ENCODE results near the gene ARID3B. TPM values are rescaled to one million over a fixed set of nuclear protein-coding genes. Genes with fewer than 3 reads are reported as not detected.

The ARID3B gene
- total RNA-seq, 2 experiments from 2014 or later, result 3.2 to 7.5 TPM

- peak overlapping the region; percentile 30 for H3K4me2 ChIP-seq (ENCODE audit: low read length)
- H3K36me3 ChIP-seq (ENCODE audit: insufficient read depth, low read length), result peaks cover 96% of the 10 kb centered on the region
- TF ChIP-seq EZH2phosphoT487 (IDR thresholded peaks at IDR 0.05; ENCODE audit: borderline replicate concordance, low read depth, low read length), result no peak
- TF ChIP-seq, protein P1, sequence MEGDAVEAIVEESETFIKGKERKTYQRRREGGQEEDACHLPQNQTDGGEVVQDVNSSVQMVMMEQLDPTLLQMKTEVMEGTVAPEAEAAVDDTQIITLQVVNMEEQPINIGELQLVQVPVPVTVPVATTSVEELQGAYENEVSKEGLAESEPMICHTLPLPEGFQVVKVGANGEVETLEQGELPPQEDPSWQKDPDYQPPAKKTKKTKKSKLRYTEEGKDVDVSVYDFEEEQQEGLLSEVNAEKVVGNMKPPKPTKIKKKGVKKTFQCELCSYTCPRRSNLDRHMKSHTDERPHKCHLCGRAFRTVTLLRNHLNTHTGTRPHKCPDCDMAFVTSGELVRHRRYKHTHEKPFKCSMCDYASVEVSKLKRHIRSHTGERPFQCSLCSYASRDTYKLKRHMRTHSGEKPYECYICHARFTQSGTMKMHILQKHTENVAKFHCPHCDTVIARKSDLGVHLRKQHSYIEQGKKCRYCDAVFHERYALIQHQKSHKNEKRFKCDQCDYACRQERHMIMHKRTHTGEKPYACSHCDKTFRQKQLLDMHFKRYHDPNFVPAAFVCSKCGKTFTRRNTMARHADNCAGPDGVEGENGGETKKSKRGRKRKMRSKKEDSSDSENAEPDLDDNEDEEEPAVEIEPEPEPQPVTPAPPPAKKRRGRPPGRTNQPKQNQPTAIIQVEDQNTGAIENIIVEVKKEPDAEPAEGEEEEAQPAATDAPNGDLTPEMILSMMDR (conservative IDR thresholded peaks at IDR 0.05; ENCODE audit: low read length), result no peak
- BruUV-seq (replicated peaks), result no TSS peak
- peak overlapping the region; percentile 66 for H3K27ac ChIP-seq (ENCODE audit: low read depth, low read length, poor library complexity, severe bottlenecking)
- no peaks in the 10 kb centered on the region for H3K9me3 ChIP-seq (ENCODE audit: low read length)
- peak; percentile 65 for DNase-seq (ENCODE audit: low spot score)
- H3K4me1 ChIP-seq (ENCODE audit: insufficient read depth, low read length, poor library complexity, severe bottlenecking), result peaks cover 26% of the 10 kb centered on the region
- H2AFZ ChIP-seq (ENCODE audit: low read length), result no peak overlapping the region
- H3K4me3 ChIP-seq (ENCODE audit: low read depth, low read length, poor library complexity, severe bottlenecking), result no peak overlapping the region
- POLR2A ChIA-PET, result interaction anchor here (0.6 to 1.7 kb wide), 4 partner anchors 9 to 279 kb away, joined by 3 to 6 read pairs (median 4); no protein-coding TSS in a partner anchor
- H3K9me2 ChIP-seq (ENCODE audit: insufficient read depth, low read length), result no peaks in the 10 kb centered on the region
- CTCF ChIA-PET (ENCODE audit: unreplicated experiment), result interaction anchor here (0.7 to 0.8 kb wide), 2 partner anchors 9 to 160 kb away, joined by 3 read pairs; no protein-coding TSS in a partner anchor
- no peaks in the 10 kb centered on the region; the same call in 1 of the 2 replicates for H4K20me1 ChIP-seq (ENCODE audit: insufficient read depth, low read length)
- peaks cover 8% of the 10 kb centered on the region; the same call in 1 of the 2 replicates for H3K79me2 ChIP-seq (ENCODE audit: insufficient read depth, low read depth, low read length)
- intact Hi-C loops (cut with micrococcal nuclease; ENCODE audit: unreplicated experiment), result no loop called here
These were observed 86.0 kb downstream of the ARID3B start for GRCh38 chr15:74626752-74627692.

- Histone ChIP-seq H3K36me3 (ENCODE audit: insufficient read depth, low read length) (peaks cover 96% of the 10 kb centered on the region), H3K27ac (ENCODE audit: low read depth, low read length, poor library complexity, severe bottlenecking) (peak overlapping the region; percentile 66), H2AFZ (ENCODE audit: low read length) (no peak overlapping the region), H3K4me3 (ENCODE audit: low read depth, low read length, poor library complexity, severe bottlenecking) (no peak overlapping the region), H3K9me2 (ENCODE audit: insufficient read depth, low read length) (no peaks in the 10 kb centered on the region), H3K4me2 (ENCODE audit: low read length) (peak overlapping the region; percentile 30; the same call in 1 of the 2 replicates), H4K20me1 (ENCODE audit: insufficient read depth, low read length) (no peaks in the 10 kb centered on the region; the same call in 1 of the 2 replicates), H3K4me1 (ENCODE audit: insufficient read depth, low read length, poor library complexity, severe bottlenecking) (peaks cover 26% of the 10 kb centered on the region), H3K79me2 (ENCODE audit: insufficient read depth, low read depth, low read length) (0 out of 2 replicates have a peak, but pooled peaks cover under 1% of the 10 kb centered on the region), H3K9me3 (ENCODE audit: low read length) (no peaks in the 10 kb centered on the region)
- BruUV-seq (replicated peaks), result no TSS peak
- TF ChIP-seq, protein P1 (conservative IDR thresholded peaks at IDR 0.05; ENCODE audit: low read length), result no peak
- no peak for TF ChIP-seq EZH2phosphoT487 (IDR thresholded peaks at IDR 0.05; ENCODE audit: borderline replicate concordance, low read depth, low read length)
- CTCF ChIA-PET (ENCODE audit: unreplicated experiment), result interaction anchor here (0.8 kb wide), 1 partner anchor 160 kb away, joined by 3 read pairs; no protein-coding TSS in a partner anchor
- POLR2A ChIA-PET, result interaction anchor here (1.2 to 1.7 kb wide), 3 partner anchors 10 to 278 kb away, joined by 3 to 6 read pairs (median 3); no protein-coding TSS in a partner anchor
- DNase-seq (ENCODE audit: low spot score), result no peak
- intact Hi-C loops (cut with micrococcal nuclease; ENCODE audit: unreplicated experiment), result no loop called here
These were observed 86.7 kb downstream of the ARID3B start for GRCh38 chr15:74627766-74628165.
